Gastrocnemius medialis (tissue), 4 donors: ENCODE results near the gene FRMD3.

ENCODE experiments used
- POLR2A ChIP-seq, 2 donors: fragments of 450-650 bp; IDR thresholded peaks; one replicate each; pipeline ENCODE4 v1.6.1; 2017; ENCODE audit warnings: antibody characterized with exemption in 2 of 2, mild to moderate bottlenecking in 2 of 2, moderate library complexity in 2 of 2
- TF ChIP-seq, protein P1 (sequence below), 5 experiments: fragments of 450-650 bp in 3 of 5; fragments of 200-600 bp in 2 of 5; sonication (generic) in 2 of 5; IDR thresholded peaks in 4 of 5; conservative IDR thresholded peaks in 1 of 5; 1 replicate in 4 of 5; 2 replicates in 1 of 5; pipeline ENCODE4 v1.5.1; 2016 to 2019; ENCODE audit warnings: antibody characterized with exemption in 5 of 5, mild to moderate bottlenecking in 3 of 5, moderate library complexity in 3 of 5

DNA sequence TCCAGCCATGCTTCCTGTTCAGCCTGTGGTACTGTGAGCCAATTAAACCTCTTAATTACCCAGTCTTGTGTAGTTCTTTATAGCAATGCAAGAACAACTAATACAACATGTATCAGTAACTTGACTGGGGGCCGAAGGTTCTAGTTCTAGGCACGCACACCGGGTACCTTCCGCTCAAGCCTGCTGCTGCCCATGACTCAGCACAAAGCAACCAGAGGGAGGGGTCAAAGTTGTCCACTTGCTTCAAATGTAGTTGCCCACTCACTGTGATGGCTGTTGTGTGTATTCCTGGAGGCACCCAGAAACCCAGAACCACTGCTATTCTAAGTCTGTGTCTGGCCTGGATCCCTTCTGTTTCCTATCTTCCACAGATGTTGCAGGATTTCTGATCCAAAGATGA is 222.6 kb downstream of the FRMD3 start:
- TF ChIP-seq, protein P1, sequence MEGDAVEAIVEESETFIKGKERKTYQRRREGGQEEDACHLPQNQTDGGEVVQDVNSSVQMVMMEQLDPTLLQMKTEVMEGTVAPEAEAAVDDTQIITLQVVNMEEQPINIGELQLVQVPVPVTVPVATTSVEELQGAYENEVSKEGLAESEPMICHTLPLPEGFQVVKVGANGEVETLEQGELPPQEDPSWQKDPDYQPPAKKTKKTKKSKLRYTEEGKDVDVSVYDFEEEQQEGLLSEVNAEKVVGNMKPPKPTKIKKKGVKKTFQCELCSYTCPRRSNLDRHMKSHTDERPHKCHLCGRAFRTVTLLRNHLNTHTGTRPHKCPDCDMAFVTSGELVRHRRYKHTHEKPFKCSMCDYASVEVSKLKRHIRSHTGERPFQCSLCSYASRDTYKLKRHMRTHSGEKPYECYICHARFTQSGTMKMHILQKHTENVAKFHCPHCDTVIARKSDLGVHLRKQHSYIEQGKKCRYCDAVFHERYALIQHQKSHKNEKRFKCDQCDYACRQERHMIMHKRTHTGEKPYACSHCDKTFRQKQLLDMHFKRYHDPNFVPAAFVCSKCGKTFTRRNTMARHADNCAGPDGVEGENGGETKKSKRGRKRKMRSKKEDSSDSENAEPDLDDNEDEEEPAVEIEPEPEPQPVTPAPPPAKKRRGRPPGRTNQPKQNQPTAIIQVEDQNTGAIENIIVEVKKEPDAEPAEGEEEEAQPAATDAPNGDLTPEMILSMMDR (IDR thresholded peaks at IDR 0.05 in 4 of 5, conservative IDR thresholded peaks at IDR 0.05 in 1 of 5) = no peak
- TF ChIP-seq POLR2A (IDR thresholded peaks at IDR 0.05) = no peak
